ENCODE results near the gene CNTN5. TPM values are rescaled to one million over a fixed set of nuclear protein-coding genes. Genes with fewer than 3 reads are reported as not detected.
"Not testable (repeated sequence)": the region's sequence is repeated elsewhere in the genome, so short reads cannot be mapped to it uniquely, and the experiment has no call there.

CNTN5 gene
- total RNA-seq, 2 donors from 2014 or later, result not detected

DNA sequence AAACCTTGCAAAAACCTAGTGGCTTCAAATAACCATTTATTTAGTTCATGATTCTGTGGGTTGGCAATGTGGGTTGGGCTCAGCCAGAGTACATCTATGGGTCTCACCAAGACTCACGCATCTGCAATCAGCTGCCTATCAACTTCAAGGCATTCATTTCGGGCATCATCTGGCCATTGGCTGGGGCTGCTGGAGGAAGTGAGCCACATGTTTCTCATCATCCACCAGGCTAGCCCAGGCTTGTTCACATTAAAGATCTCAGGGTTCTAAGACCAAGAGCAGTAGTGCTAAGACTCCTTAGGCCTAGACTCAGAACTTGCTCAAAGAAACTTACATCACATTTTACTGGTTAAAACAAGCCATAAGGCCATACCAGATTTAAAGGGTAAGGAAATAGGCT lies 1187.5 kb downstream of the CNTN5 start:
- ATAC-seq (no peak), DNase-seq (no peak)
- Mint-ChIP-seq H3K27me3 (no peaks in the 10 kb centered on the region), H3K36me3 (ENCODE audit: low read depth) (no peaks in the 10 kb centered on the region), H3K4me1 (no peaks in the 10 kb centered on the region), H3K4me3 (no peak overlapping the region), H3K27ac (no peak overlapping the region)
- H3K9me3 ChIP-seq (ENCODE audit: control insufficient read depth, low read length, poor library complexity, severe bottlenecking), result no peaks in the 10 kb centered on the region

DNA sequence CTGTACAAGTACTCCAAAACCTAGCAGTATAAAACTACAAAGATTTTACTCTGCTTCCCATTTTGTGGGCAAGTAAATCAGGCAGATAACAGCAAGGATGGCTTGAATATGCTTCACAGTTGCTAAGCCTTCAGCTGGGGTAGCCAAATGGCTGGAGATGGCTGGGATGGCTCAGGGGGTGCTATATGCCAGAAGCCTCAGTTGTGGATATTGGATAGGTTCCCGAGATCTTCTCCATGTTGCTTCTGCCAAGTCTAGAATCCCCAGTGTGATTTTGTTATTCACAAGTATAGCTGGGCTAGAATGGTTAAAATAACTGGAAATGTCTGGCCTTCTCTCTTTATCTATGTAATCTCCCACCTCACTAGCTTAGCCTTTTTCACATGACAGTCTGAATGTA lies 1194.0 kb downstream of the CNTN5 start:
- Mint-ChIP-seq H3K27ac (no peak overlapping the region), H3K4me3 (no peak overlapping the region), H3K36me3 (ENCODE audit: low read depth) (no peaks in the 10 kb centered on the region), H3K4me1 (no peaks in the 10 kb centered on the region), H3K27me3 (no peaks in the 10 kb centered on the region)
- ATAC-seq (no peak), DNase-seq (no peak)
- H3K9me3 ChIP-seq (ENCODE audit: control insufficient read depth, low read length, poor library complexity, severe bottlenecking), result no peaks in the 10 kb centered on the region

DNA sequence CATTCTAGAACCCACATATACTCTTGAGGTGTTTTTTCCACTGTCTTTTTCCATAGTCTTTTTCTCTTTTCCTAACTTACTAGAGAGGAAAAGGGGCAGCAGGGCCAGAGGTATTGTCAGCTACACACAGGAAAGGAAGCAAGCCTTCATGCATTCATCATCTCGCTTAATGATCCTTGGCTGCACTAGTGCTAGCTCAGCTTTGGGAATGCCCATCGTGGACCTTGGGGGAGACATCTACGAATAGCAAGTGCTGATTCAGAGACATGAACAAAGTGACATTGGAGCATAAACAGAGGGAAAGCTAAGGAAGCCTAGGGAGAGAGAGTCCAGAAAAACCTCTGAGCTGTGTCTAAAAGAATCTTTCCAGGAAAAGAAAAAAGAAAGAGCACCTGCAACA lies 1200.1 kb downstream of the CNTN5 start:
- H3K27me3 Mint-ChIP-seq, result no peaks in the 10 kb centered on the region

DNA sequence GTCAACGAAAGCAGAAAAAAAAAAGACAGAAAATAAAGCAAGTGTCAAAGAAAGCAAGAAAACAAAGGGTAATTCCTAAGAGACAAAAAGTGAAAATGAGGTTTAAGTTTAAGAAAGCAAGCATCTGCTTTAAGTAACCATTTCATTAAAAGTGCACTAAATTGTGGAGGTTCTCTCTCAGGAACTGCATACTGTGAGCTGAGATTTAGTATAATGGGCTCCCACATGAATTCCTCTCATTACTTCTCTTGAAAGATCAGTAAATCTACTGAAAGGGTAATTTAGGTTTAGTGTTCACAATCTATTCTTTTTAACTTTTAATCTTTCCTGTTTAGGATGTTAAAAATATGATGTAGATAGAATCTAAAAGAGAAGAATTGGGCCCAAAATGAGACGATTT lies 1201.0 kb downstream of the CNTN5 start:
- DNase-seq (no peak), ATAC-seq (no peak)
- no peaks in the 10 kb centered on the region for H3K9me3 ChIP-seq (ENCODE audit: control insufficient read depth, low read length, poor library complexity, severe bottlenecking)
- Mint-ChIP-seq H3K36me3 (ENCODE audit: low read depth) (no peaks in the 10 kb centered on the region), H3K4me3 (no peak overlapping the region), H3K27me3 (no peaks in the 10 kb centered on the region), H3K4me1 (no peaks in the 10 kb centered on the region), H3K27ac (no peak overlapping the region)

More for the DNA sequence above, 1200.1 kb downstream of the CNTN5 start:
- Mint-ChIP-seq H3K36me3 (ENCODE audit: low read depth) (no peaks in the 10 kb centered on the region), H3K4me1 (no peaks in the 10 kb centered on the region), H3K27ac (no peak overlapping the region), H3K4me3 (no peak overlapping the region)
- H3K9me3 ChIP-seq (ENCODE audit: control insufficient read depth, low read length, poor library complexity, severe bottlenecking), result no peaks in the 10 kb centered on the region
- DNase-seq (no peak), ATAC-seq (no peak)

DNA sequence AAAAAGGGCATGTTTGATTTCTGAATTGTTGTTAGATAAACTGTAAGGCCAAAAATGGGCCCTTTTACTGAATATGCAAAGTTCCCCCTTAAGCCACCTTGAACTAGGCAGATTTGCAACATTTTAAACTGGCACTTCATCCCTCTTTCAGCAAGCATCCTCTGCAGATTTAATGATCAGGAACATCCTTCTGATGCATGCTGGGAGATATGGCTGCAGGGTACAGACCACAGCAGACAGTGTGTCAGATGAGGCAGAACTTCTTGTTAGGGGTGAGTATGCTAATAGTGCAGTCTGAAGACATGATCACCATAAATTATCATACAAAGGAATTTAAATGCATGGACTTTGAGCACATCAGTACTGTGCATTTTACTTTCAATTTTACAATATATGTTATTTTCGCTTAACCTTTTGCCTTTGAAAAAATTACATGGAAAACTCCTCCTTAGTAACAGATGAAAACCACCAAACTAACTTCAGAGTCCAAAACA lies 1203.8 kb downstream of the CNTN5 start:
- Mint-ChIP-seq H3K4me1 (no peaks in the 10 kb centered on the region), H3K27me3 (no peaks in the 10 kb centered on the region), H3K36me3 (ENCODE audit: low read depth) (no peaks in the 10 kb centered on the region), H3K27ac (no peak overlapping the region), H3K4me3 (no peak overlapping the region)
- H3K9me3 ChIP-seq (ENCODE audit: control insufficient read depth, low read length, poor library complexity, severe bottlenecking), result no peaks in the 10 kb centered on the region
- DNase-seq, result no peak
- ATAC-seq, result no peak

DNA sequence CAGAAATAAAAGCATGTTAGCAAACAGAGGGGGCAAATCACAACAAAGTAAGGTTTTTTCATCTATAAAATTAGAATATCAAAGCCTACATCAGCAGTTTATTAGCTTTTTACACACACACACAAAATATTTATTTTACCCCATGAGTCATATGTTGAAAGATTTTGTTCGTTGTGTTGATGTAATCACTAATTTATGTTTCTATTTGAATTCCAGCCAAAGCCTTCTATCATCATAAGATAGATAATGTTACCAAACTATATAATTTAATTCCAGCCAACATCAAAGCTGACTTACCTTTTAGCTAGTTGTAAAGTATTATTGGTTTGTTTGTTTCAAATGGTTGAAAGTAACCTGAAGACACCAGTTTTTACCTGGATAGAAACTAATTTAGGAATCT lies 1208.3 kb downstream of the CNTN5 start:
- H3K27ac Mint-ChIP-seq, result no peak overlapping the region
- no peaks in the 10 kb centered on the region for H3K27me3 Mint-ChIP-seq
- no peak for DNase-seq
- no peaks in the 10 kb centered on the region for H3K4me1 Mint-ChIP-seq
- H3K9me3 ChIP-seq (ENCODE audit: control insufficient read depth, low read length, poor library complexity, severe bottlenecking), result no peaks in the 10 kb centered on the region
- ATAC-seq, result no peak
- H3K4me3 Mint-ChIP-seq, result no peak overlapping the region
- no peaks in the 10 kb centered on the region for H3K36me3 Mint-ChIP-seq (ENCODE audit: low read depth)

DNA sequence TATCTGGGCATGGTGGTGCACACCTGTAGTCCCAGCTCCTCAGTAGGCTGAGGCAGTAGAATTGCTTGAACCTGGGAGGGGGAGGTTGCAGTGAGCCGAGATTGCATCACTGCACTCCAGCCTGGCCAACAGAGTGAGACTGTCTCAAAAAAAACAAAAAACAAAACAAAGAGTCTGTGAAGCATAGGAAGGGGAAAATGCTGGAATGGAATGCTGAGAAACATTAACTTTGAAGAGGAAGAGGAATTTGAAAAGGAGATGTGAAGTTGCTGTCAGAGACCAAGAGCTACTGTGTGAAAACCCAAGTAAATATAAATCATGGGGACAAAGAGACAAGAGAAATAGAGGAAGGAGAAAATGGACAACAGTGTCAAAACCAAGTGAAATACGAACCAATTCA lies 1211.3 kb downstream of the CNTN5 start:
- Mint-ChIP-seq H3K4me1 (no peaks in the 10 kb centered on the region), H3K4me3 (no peak overlapping the region), H3K27ac (no peak overlapping the region), H3K27me3 (no peaks in the 10 kb centered on the region), H3K36me3 (ENCODE audit: low read depth) (no peaks in the 10 kb centered on the region)
- H3K9me3 ChIP-seq (ENCODE audit: control insufficient read depth, low read length, poor library complexity, severe bottlenecking), result no peaks in the 10 kb centered on the region
- ATAC-seq (no peak), DNase-seq (no peak)

DNA sequence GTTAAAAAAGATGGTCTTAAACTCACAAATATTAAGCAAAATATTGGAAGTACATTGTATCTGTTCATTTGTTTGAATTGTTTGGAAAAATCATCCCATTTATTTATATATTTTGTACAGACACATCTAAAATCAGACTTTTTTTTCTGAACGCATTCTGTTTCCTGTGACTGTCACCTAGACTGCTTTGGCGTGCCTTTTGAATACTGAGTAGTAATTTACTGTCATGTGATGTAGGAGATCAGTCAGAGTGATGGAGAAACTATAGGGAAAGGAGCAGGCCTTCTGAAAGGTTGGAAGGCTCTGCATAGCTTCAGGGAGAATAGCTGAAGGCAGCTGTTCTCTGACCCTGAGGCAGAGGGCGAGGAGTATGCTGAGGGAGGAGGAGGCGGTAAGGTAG lies 1214.3 kb downstream of the CNTN5 start:
- H3K27me3 Mint-ChIP-seq, result no peaks in the 10 kb centered on the region
- ATAC-seq (no peak), DNase-seq (no peak)
- H3K27ac Mint-ChIP-seq, result no peak overlapping the region
- H3K9me3 ChIP-seq (ENCODE audit: control insufficient read depth, low read length, poor library complexity, severe bottlenecking), result no peaks in the 10 kb centered on the region
- H3K4me1 Mint-ChIP-seq, result no peaks in the 10 kb centered on the region
- no peaks in the 10 kb centered on the region for H3K36me3 Mint-ChIP-seq (ENCODE audit: low read depth)
- H3K4me3 Mint-ChIP-seq, result no peak overlapping the region

DNA sequence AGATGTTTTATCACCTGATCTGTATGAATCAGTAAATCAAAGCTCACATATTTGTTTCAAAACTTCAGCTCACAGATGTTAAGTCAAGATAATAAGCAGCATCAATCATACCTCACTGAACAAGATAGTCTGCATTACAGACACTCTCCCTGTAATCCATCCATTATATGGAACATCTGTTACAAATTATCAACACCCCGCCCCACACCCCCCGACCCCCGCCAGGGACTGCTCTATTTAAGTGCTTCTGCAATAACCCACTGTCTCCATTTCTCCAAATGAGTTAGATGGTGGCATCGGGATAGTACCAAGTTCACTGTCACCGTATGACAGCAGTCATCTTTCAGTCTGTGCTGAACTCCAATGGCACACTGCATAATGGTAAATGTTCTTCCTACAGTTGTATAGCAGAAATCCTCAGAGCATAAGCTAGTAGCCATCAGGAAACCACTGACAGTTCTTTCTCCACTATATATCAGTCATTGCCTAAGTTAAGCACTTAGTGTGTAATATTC lies 1219.3 kb downstream of the CNTN5 start:
- H3K9me3 ChIP-seq (ENCODE audit: control insufficient read depth, low read length, poor library complexity, severe bottlenecking), result no peaks in the 10 kb centered on the region
- ATAC-seq (no peak), DNase-seq (no peak)
- H3K4me3 Mint-ChIP-seq, result no peak overlapping the region
- no peaks in the 10 kb centered on the region for H3K4me1 Mint-ChIP-seq
- no peaks in the 10 kb centered on the region for H3K36me3 Mint-ChIP-seq (ENCODE audit: low read depth)
- H3K27ac Mint-ChIP-seq, result no peak overlapping the region
- no peaks in the 10 kb centered on the region for H3K27me3 Mint-ChIP-seq

DNA sequence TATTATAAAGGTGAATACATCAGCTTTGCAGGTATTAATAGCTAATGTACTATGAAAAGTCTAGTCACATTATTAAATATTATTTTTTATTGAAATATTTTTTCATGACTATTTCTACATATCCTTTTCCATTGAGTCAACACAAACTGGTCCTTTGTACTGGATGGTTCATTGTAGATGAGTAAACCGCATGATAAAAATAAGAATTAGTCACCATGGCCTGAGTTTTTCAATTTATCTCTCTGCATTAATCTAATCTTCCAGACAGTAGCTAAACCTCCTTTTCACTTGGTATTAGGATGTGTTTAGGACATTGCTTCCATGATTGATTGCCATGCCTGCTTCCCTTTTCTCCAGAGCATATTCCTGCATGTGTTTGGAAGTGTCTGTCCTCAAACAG lies 1227.0 kb downstream of the CNTN5 start:
- H3K36me3 Mint-ChIP-seq (ENCODE audit: low read depth), result no peaks in the 10 kb centered on the region
- H3K4me1 Mint-ChIP-seq, result no peaks in the 10 kb centered on the region
- no peak overlapping the region for H3K4me3 Mint-ChIP-seq

DNA sequence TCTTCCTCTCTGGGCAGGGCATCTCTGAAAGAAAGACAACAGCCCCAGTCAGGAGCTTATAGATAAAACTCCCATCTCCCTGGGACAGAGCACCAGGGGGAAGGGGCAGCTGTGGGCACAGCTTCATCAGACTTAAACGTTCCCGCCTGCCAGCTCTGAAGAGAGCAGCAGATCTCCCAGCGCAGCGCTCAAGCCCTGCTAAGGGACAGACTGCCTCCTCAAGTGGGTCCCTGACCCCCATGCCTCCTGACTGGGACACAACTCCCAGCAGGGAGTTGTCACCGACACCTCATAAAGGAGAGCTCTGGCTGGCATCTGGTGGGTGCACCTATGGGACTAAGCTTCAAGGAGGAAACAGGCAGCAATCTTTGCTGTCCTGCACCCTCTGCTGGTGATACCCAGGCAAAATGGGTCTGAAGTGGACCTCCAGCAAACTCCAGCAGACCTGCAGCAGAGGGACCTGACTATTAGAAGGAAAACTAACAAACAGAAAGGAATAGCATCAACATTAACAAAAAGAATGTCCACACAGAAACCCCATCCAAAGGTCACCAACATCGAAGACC lies 1236.6 kb downstream of the CNTN5 start:
- not testable (repeated sequence) for H3K4me3 Mint-ChIP-seq, H3K27me3 Mint-ChIP-seq, H3K4me1 Mint-ChIP-seq

More for the DNA sequence above, 1227.0 kb downstream of the CNTN5 start:
- ATAC-seq (no peak), DNase-seq (no peak)
- peaks cover 5% of the 10 kb centered on the region for H3K9me3 ChIP-seq (ENCODE audit: control insufficient read depth, low read length, poor library complexity, severe bottlenecking)
- H3K27me3 Mint-ChIP-seq, result no peaks in the 10 kb centered on the region
- no peak overlapping the region for H3K27ac Mint-ChIP-seq

DNA sequence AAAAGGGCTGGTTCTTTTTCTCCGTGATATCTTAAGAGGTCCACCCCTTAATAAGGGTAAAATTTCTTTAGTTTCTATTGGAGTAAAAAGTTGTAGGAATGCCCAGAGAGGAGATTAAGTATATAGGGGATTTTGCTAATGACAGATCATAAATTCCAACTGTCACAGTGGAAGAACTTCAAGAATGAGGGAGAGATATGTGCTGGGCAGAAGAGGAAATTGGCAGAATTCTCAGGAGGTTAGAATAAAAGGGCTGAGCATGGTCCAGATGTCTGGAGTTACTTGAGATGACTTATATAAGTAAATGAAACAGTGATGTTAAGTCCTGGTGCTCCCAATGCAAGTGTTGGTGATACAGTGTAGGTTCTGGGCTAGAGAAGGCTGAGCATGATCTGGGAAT lies 1248.8 kb downstream of the CNTN5 start:
- H3K27ac Mint-ChIP-seq, result no peak overlapping the region
- ATAC-seq (no peak), DNase-seq (no peak)
- no peaks in the 10 kb centered on the region for H3K4me1 Mint-ChIP-seq
- no peak overlapping the region for H3K4me3 Mint-ChIP-seq
- no peaks in the 10 kb centered on the region for H3K27me3 Mint-ChIP-seq
- peaks cover 2% of the 10 kb centered on the region for H3K9me3 ChIP-seq (ENCODE audit: control insufficient read depth, low read length, poor library complexity, severe bottlenecking)
- H3K36me3 Mint-ChIP-seq (ENCODE audit: low read depth), result no peaks in the 10 kb centered on the region

More for the DNA sequence above, 1236.6 kb downstream of the CNTN5 start:
- H3K36me3 Mint-ChIP-seq (ENCODE audit: low read depth); DNase-seq; ATAC-seq; H3K27ac Mint-ChIP-seq; H3K9me3 ChIP-seq (ENCODE audit: control insufficient read depth, low read length, poor library complexity, severe bottlenecking): not testable (repeated sequence)

DNA sequence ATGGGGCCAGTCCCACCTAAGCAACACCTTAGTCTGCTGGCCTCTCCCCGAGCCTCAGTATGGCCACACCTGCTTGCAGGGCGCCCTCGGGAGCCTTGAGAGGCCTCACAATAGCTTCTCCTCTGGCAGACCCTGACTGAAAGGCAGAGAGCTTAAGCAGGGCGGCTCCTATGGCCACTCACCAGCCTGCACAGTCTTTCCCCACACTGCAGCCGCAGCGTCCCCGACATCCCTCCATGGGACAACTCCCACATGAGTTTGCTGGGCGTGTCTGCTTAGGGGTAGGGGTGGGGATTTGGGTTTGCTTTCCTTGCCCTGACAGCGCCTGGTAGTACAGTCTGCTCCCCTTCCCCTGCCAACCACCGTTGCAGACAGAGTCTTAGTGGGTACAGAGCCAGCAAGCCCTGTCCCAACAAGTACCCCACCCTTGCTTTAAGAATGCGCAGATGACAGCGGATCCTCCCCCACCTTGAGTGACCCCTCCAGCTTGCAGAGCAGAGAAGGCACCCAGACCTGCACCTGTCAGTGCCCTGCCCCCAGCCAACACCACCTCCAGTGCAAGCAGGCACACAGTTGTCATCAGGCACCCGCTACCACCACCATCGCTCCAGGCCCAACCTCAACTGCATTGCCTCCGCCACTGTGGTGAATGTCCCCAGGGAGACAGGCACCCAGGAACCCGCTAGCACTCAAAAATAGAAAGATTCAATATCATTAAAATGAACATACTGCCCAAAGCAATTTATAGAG lies 1252.5 kb downstream of the CNTN5 start:
- Mint-ChIP-seq H3K36me3 (ENCODE audit: low read depth) (no peaks in the 10 kb centered on the region), H3K27ac (no peak overlapping the region), H3K4me3 (no peak overlapping the region), H3K4me1 (no peaks in the 10 kb centered on the region), H3K27me3 (no peaks in the 10 kb centered on the region)
- ATAC-seq (no peak), DNase-seq (no peak)
- H3K9me3 ChIP-seq (ENCODE audit: control insufficient read depth, low read length, poor library complexity, severe bottlenecking), result peaks cover 2% of the 10 kb centered on the region

DNA sequence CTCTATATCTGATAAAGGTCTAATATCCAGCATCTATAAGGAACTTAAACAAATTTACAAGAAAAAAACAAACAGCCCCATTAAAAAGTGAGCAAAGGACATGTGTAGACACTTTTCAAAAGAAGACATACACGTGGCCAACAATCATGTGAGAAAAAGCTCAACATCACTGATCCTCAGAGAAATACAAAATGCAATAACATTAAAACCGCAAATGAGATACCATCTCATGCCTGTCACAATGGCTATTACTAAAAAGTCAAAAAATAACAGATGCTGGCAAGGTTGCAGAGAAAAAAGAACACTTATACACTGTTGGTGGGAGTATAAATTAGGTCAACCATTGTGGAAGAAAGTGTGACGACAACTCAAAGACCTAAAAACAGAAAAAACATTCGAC lies 1253.7 kb downstream of the CNTN5 start:
- not testable (repeated sequence) for H3K27me3 Mint-ChIP-seq; H3K27ac Mint-ChIP-seq; ATAC-seq; H3K4me3 Mint-ChIP-seq; DNase-seq; H3K36me3 Mint-ChIP-seq (ENCODE audit: low read depth); H3K4me1 Mint-ChIP-seq; H3K9me3 ChIP-seq (ENCODE audit: control insufficient read depth, low read length, poor library complexity, severe bottlenecking)
